ENCODE data around the gene EIF3D.
"Not testable (repeated sequence)": the region's sequence is repeated elsewhere in the genome, so short reads cannot be mapped to it uniquely, and the experiment has no call there.

Gene EIF3D

GRCh38 chr22:36549033-36549432 lies 20.1 kb upstream of the EIF3D start:
- DNase-seq: no peak

GRCh38 chr22:36548606-36549005 lies 19.6 kb upstream of the EIF3D start:
- DNase-seq: no peak

GRCh38 chr22:36546932-36547331 lies 18.0 kb upstream of the EIF3D start:
- no peak for DNase-seq

- DNase-seq: peak; percentile 61
Measured at GRCh38 chr22:36546092-36546804, 17.3 kb upstream of the EIF3D start.

GRCh38 chr22:36544107-36544620 lies 15.2 kb upstream of the EIF3D start:
- DNase-seq: no peak

GRCh38 chr22:36541831-36542411 lies 13.0 kb upstream of the EIF3D start:
- DNase-seq: no peak

GRCh38 chr22:36540867-36541642 lies 12.1 kb upstream of the EIF3D start:
- DNase-seq: no peak

GRCh38 chr22:36538529-36538928 lies 9.6 kb upstream of the EIF3D start:
- DNase-seq: no peak

- no peak for DNase-seq
Measured at GRCh38 chr22:36536717-36537116, 7.8 kb upstream of the EIF3D start.

- DNase-seq: not testable (repeated sequence)
Measured at GRCh38 chr22:36533320-36533719, 4.4 kb upstream of the EIF3D start.

GRCh38 chr22:36532466-36532865 lies 3.5 kb upstream of the EIF3D start:
- no peak for DNase-seq

- DNase-seq: no peak
Measured at GRCh38 chr22:36528341-36528740, 625 bp downstream of the EIF3D start.

- DNase-seq: no peak
Measured at GRCh38 chr22:36522662-36523061, 6.3 kb downstream of the EIF3D start.

GRCh38 chr22:36520423-36520822 lies 8.5 kb downstream of the EIF3D start:
- DNase-seq: no peak

- DNase-seq: not testable (repeated sequence)
Measured at GRCh38 chr22:36519906-36520305, 9.1 kb downstream of the EIF3D start.

GRCh38 chr22:36514766-36515165 lies 14.2 kb downstream of the EIF3D start:
- no peak for DNase-seq

- no peak for DNase-seq
Measured at GRCh38 chr22:36512991-36513390, 16.0 kb downstream of the EIF3D start.

GRCh38 chr22:36512333-36512732 lies 16.6 kb downstream of the EIF3D start:
- no peak for DNase-seq

- DNase-seq: peak; percentile 67
Measured at GRCh38 chr22:36510966-36511881, 17.7 kb downstream of the EIF3D start.

- DNase-seq: no peak
Measured at GRCh38 chr22:36510384-36510783, 18.6 kb downstream of the EIF3D start.

- no peak for DNase-seq
Measured at GRCh38 chr22:36507518-36508010, 21.4 kb downstream of the EIF3D start.

Data from right forelimb (tissue), 1 donor.